ENCODE data around the gene TMPRSS13.

GRCh38 chr11:117881217-117881616, 48.0 kb downstream of the TMPRSS13 start:
- no peak for TF ChIP-seq POLR2A (IDR thresholded peaks at IDR 0.05)
- no peak for TF ChIP-seq CTCF (IDR thresholded peaks at IDR 0.05)

All from esophagus squamous epithelium (tissue), 4 donors.